ENCODE measurements around the gene MAD1L1. TPM values are rescaled to one million over a fixed set of nuclear protein-coding genes. Genes with fewer than 3 reads are reported as not detected.

Gene MAD1L1
- total RNA-seq, 2 donors from 2014 or later = 59.1 to 61.4 TPM

- Histone ChIP-seq H3K36me3 (ENCODE audit: control insufficient read depth, insufficient read depth, low read length) (peaks cover 51% of the 10 kb centered on the region), H3K4me3 (ENCODE audit: low read length) (no peak overlapping the region), H3K4me1 (ENCODE audit: control insufficient read depth, insufficient read depth, low read length) (no peaks in the 10 kb centered on the region), H3K9me3 (ENCODE audit: control insufficient read depth, low read length) (no peaks in the 10 kb centered on the region), H3K27me3 (ENCODE audit: control insufficient read depth, insufficient read depth, low read length, poor library complexity, severe bottlenecking) (no peaks in the 10 kb centered on the region), H3K27ac (ENCODE audit: low read depth, low read length) (no peak overlapping the region), H3K9ac (ENCODE audit: extremely low read depth, low read length, poor library complexity, severe bottlenecking) (no peak overlapping the region)
- no peak for TF ChIP-seq CTCF (conservative IDR thresholded peaks at IDR 0.05)
- Mint-ChIP-seq H3K27me3 (ENCODE audit: insufficient read depth) (no peaks in the 10 kb centered on the region), H3K9me3 (no peaks in the 10 kb centered on the region), H3K36me3 (ENCODE audit: low read depth) (peaks cover 53% of the 10 kb centered on the region), H3K4me1 (peaks cover 3% of the 10 kb centered on the region), H3K27ac (peak overlapping the region; percentile 4), H3K4me3 (no peak overlapping the region)
- WGBS, 2 experiments (ENCODE audit: insufficient coverage in 1 of 2, insufficient read length in 1 of 2) = 91 to 96% methylated on average over 13 to 15 of the region's 15 CpGs
- DNase-seq = no peak
Observed at GRCh38 chr7:2173189-2173827, 59.4 kb downstream of the MAD1L1 start.

- peak overlapping the region; percentile 50 for H3K27ac Mint-ChIP-seq
- peaks cover 53% of the 10 kb centered on the region for H3K36me3 Mint-ChIP-seq (ENCODE audit: low read depth)
- no peak overlapping the region for H3K27ac ChIP-seq (ENCODE audit: low read depth, low read length)
- no peaks in the 10 kb centered on the region for H3K27me3 Mint-ChIP-seq (ENCODE audit: insufficient read depth)
- no peak for TF ChIP-seq CTCF (conservative IDR thresholded peaks at IDR 0.05)
- no peaks in the 10 kb centered on the region for H3K4me1 Mint-ChIP-seq
- no peaks in the 10 kb centered on the region for H3K9me3 ChIP-seq (ENCODE audit: control insufficient read depth, low read length)
- no peak overlapping the region for H3K4me3 ChIP-seq (ENCODE audit: low read length)
- H3K9me3 Mint-ChIP-seq = no peaks in the 10 kb centered on the region
- H3K4me1 ChIP-seq (ENCODE audit: control insufficient read depth, insufficient read depth, low read length) = no peaks in the 10 kb centered on the region
- H3K36me3 ChIP-seq (ENCODE audit: control insufficient read depth, insufficient read depth, low read length) = peaks cover 46% of the 10 kb centered on the region
- no peak overlapping the region for H3K4me3 Mint-ChIP-seq
- H3K9ac ChIP-seq (ENCODE audit: extremely low read depth, low read length, poor library complexity, severe bottlenecking) = no peak overlapping the region
- no peak for DNase-seq
- H3K27me3 ChIP-seq (ENCODE audit: control insufficient read depth, insufficient read depth, low read length, poor library complexity, severe bottlenecking) = no peaks in the 10 kb centered on the region
- 94 to 98% methylated on average over 24 to 39 of the region's 39 CpGs for WGBS, 2 experiments (ENCODE audit: insufficient coverage in 1 of 2, insufficient read length in 1 of 2)
Observed at GRCh38 chr7:2172311-2173188, 60.2 kb downstream of the MAD1L1 start.

GRCh38 chr7:2171855-2172254 lies 60.9 kb downstream of the MAD1L1 start:
- Mint-ChIP-seq H3K9me3 (no peaks in the 10 kb centered on the region), H3K27ac (peak overlapping the region; percentile 50), H3K36me3 (ENCODE audit: low read depth) (peaks cover 50% of the 10 kb centered on the region), H3K4me1 (no peaks in the 10 kb centered on the region), H3K27me3 (ENCODE audit: insufficient read depth) (no peaks in the 10 kb centered on the region), H3K4me3 (no peak overlapping the region)
- H3K4me1 ChIP-seq (ENCODE audit: control insufficient read depth, insufficient read depth, low read length) = no peaks in the 10 kb centered on the region
- H3K4me3 ChIP-seq (ENCODE audit: low read length) = no peak overlapping the region
- no peak overlapping the region for H3K27ac ChIP-seq (ENCODE audit: low read depth, low read length)
- DNase-seq = no peak
- H3K36me3 ChIP-seq (ENCODE audit: control insufficient read depth, insufficient read depth, low read length) = peaks cover 40% of the 10 kb centered on the region
- no peak for TF ChIP-seq CTCF (conservative IDR thresholded peaks at IDR 0.05)
- WGBS, 2 experiments (ENCODE audit: insufficient coverage in 1 of 2, insufficient read length in 1 of 2) = 92 to 100% methylated on average over 4 to 6 of the region's 6 CpGs
- H3K27me3 ChIP-seq (ENCODE audit: control insufficient read depth, insufficient read depth, low read length, poor library complexity, severe bottlenecking) = no peaks in the 10 kb centered on the region
- no peak overlapping the region for H3K9ac ChIP-seq (ENCODE audit: extremely low read depth, low read length, poor library complexity, severe bottlenecking)
- no peaks in the 10 kb centered on the region for H3K9me3 ChIP-seq (ENCODE audit: control insufficient read depth, low read length)

Data from endodermal cell (in vitro differentiated cells).